Right lobe of liver (tissue), 4 donors: ENCODE data around the gene PSMB8.

ENCODE experiments used
- CTCF ChIP-seq, 4 donors: fragments of 200-600 bp in 3 of 4; fragments of 450-650 bp in 1 of 4; IDR thresholded peaks; one replicate each; pipeline versions ENCODE4 v1.5.1 to v1.8.0; 2016 to 2022; ENCODE audit warnings: antibody characterized with exemption in 4 of 4, mild to moderate bottlenecking in 2 of 4
- POLR2A ChIP-seq: fragments of 450-650 bp; IDR thresholded peaks from one replicate; pipeline ENCODE4 v1.6.1; 2017; ENCODE audit warnings: antibody characterized with exemption, mild to moderate bottlenecking
- donor health status: DM: no; HTN: no; CAD: no.
- donor health status: DM: no; HTN: no; CAD: no.
- donor health status: DM: no; HTN: yes; CAD: no.

GRCh38 chr6:32854376-32855178, 10.7 kb upstream of the PSMB8 start:
- TF ChIP-seq CTCF (IDR thresholded peaks at IDR 0.05) (no peak), POLR2A (no peak)
